ENCODE measurements around the gene MAMLD1.

DNA sequence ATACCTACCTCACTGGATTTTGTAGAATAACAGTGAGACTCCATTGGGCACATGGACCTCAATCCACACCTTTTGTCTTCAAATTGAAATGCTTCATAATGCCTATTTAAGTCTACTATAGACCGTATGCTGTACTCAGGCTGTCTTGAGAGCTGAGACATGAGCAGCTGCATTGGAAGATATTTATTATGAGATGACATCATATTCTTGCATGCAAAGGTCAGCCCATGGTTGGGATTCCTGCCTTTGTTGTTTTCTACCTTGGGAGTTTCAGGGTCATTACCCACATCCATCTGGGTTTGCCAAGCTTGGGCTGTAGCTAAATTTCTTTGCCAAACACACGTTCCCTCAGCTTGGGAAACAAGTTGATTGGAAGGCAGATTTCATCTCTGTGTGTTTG, 33.2 kb upstream of the MAMLD1 start:
- TF ChIP-seq, protein P1, sequence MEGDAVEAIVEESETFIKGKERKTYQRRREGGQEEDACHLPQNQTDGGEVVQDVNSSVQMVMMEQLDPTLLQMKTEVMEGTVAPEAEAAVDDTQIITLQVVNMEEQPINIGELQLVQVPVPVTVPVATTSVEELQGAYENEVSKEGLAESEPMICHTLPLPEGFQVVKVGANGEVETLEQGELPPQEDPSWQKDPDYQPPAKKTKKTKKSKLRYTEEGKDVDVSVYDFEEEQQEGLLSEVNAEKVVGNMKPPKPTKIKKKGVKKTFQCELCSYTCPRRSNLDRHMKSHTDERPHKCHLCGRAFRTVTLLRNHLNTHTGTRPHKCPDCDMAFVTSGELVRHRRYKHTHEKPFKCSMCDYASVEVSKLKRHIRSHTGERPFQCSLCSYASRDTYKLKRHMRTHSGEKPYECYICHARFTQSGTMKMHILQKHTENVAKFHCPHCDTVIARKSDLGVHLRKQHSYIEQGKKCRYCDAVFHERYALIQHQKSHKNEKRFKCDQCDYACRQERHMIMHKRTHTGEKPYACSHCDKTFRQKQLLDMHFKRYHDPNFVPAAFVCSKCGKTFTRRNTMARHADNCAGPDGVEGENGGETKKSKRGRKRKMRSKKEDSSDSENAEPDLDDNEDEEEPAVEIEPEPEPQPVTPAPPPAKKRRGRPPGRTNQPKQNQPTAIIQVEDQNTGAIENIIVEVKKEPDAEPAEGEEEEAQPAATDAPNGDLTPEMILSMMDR (IDR thresholded peaks at IDR 0.05), result no peak
- no peak for TF ChIP-seq POLR2A (IDR thresholded peaks at IDR 0.05)
